Neural progenitor cell (in vitro differentiated cells): Measurements from ENCODE around the gene LGALS3BP. TPM values are rescaled to one million over a fixed set of nuclear protein-coding genes. Genes with fewer than 3 reads are reported as not detected.
"Not testable (repeated sequence)": the region's sequence is repeated elsewhere in the genome, so short reads cannot be mapped to it uniquely, and the experiment has no call there.

Experiments
- DNase-seq: peaks from one replicate; pipeline ENCODE4 v3.0.0-alpha.2; 2016; ENCODE audit warnings: low spot score
- H2AFZ ChIP-seq: fragments of 200-600 bp; sonication (generic); replicated peaks from 2 replicates; pipeline ENCODE4 v1.6.1; 2016; ENCODE audit warnings: antibody characterized with exemption
- H3F3A ChIP-seq: fragments of 200-600 bp; sonication (generic); 2 replicates; pipeline ENCODE4 v1.6.1; 2016; ENCODE audit warnings: antibody characterized with exemption, low read depth
- H3K27ac ChIP-seq: fragments of 200-600 bp; sonication (generic); 2 replicates; pipeline ENCODE4 v1.5.1; 2016; ENCODE audit warnings: mild to moderate bottlenecking
- H3K27me3 ChIP-seq: fragments of 200-600 bp; sonication (generic); 2 replicates; pipeline ENCODE4 v1.6.1; 2016; ENCODE audit warnings: mild to moderate bottlenecking, moderate library complexity
- H3K36me3 ChIP-seq: fragments of 200-600 bp; sonication (generic); 2 replicates; pipeline ENCODE4 v1.5.1; 2016
- H3K4me1 ChIP-seq: fragments of 200-600 bp; sonication (generic); 2 replicates; pipeline ENCODE4 v1.6.1; 2016; ENCODE audit warnings: mixed run types
- H3K4me2 ChIP-seq: fragments of 200-600 bp; sonication (generic); 2 replicates; pipeline ENCODE4 v1.6.1; 2016
- H3K4me3 ChIP-seq: fragments of 200-600 bp; sonication (generic); 2 replicates; pipeline ENCODE4 v1.5.1; 2016
- H3K79me2 ChIP-seq: fragments of 200-600 bp; sonication (generic); 2 replicates; pipeline ENCODE4 v1.6.1; 2016; ENCODE audit warnings: low read depth
- H3K9ac ChIP-seq: fragments of 200-600 bp; sonication (generic); 2 replicates; pipeline ENCODE4 v1.6.1; 2016
- H3K9me3 ChIP-seq: fragments of 200-600 bp; sonication (generic); 2 replicates; pipeline ENCODE4 v1.5.1; 2016; ENCODE audit warnings: low read depth
- H4K20me1 ChIP-seq: fragments of 200-600 bp; sonication (generic); 2 replicates; pipeline ENCODE4 v1.6.1; 2016; ENCODE audit warnings: low read depth
- H3K27ac Mint-ChIP-seq: 3 replicates; pipeline ENCODE4 v1.8.0; 2021; ENCODE audit warnings: mixed read lengths
- H3K27me3 Mint-ChIP-seq: 2 replicates; pipeline ENCODE4 v1.8.0; 2022; ENCODE audit warnings: low read depth, mild to moderate bottlenecking, inconsistent platforms, moderate library complexity, mixed read lengths; ENCODE audit not compliant: insufficient read depth
- H3K36me3 Mint-ChIP-seq: 3 replicates; pipeline ENCODE4 v1.8.0; 2021; ENCODE audit warnings: mixed read lengths
- H3K4me1 Mint-ChIP-seq: 3 replicates; pipeline ENCODE4 v1.8.0; 2021; ENCODE audit warnings: mixed read lengths
- H3K4me3 Mint-ChIP-seq: 3 replicates; pipeline ENCODE4 v1.8.0; 2021; ENCODE audit warnings: mild to moderate bottlenecking, moderate library complexity, mixed read lengths
- H3K9me3 Mint-ChIP-seq: 3 replicates; pipeline ENCODE4 v1.8.0; 2020; ENCODE audit warnings: mixed read lengths
- EZH2 ChIP-seq: fragments of 200-600 bp; sonication (generic); IDR thresholded peaks from 2 replicates; pipeline ENCODE4 v1.6.1; 2017; ENCODE audit warnings: antibody characterized with exemption, mild to moderate bottlenecking, moderate library complexity
- EZH2phosphoT487 ChIP-seq: fragments of 200-600 bp; sonication (generic); IDR thresholded peaks from 2 replicates; pipeline ENCODE4 v1.6.1; 2017; ENCODE audit warnings: antibody characterized with exemption
- total RNA-seq: library from RNA; depleted of rRNA; stranded (reverse); fragments of >200 nt; gene quantifications from 2 replicates; pipeline ENCODE4 v1.2.3, GENCODE V29; 2015; ENCODE audit warnings: low replicate concordance
- TF ChIP-seq, protein P1 (sequence below): fragments of 200-600 bp; sonication (generic); IDR thresholded peaks from 2 replicates; pipeline ENCODE4 v1.5.1; 2017; ENCODE audit warnings: antibody characterized with exemption, mild to moderate bottlenecking

Gene LGALS3BP
- total RNA-seq, 1 donor from 2014 or later: 17.5 TPM

- Histone ChIP-seq H3K4me3 (peak within 1 kb of the TSS; percentile 77), H3K79me2 (no peaks in the 10 kb centered on the region), H3K4me1 (peaks cover 9% of the 10 kb centered on the region), H3K36me3 (no peaks in the 10 kb centered on the region), H3K27ac (no peak within 1 kb of the TSS), H3K27me3 (peaks cover 100% of the 10 kb centered on the region), H3K4me2 (peak within 1 kb of the TSS; percentile 100), H3K9ac (no peak within 1 kb of the TSS), H3K9me3 (no peaks in the 10 kb centered on the region), H4K20me1 (no peaks in the 10 kb centered on the region), H3F3A (peaks cover 15% of the 10 kb centered on the region), H2AFZ (peak within 1 kb of the TSS; percentile 94)
- H3K36me3 Mint-ChIP-seq: no peaks in the 10 kb centered on the region
- peak; percentile 86 for DNase-seq
- H3K4me3 Mint-ChIP-seq: peak within 1 kb of the TSS; percentile 86
- no peaks in the 10 kb centered on the region for H3K9me3 Mint-ChIP-seq
- H3K4me1 Mint-ChIP-seq: peaks cover 10% of the 10 kb centered on the region
- TF ChIP-seq EZH2phosphoT487: no peak
- TF ChIP-seq, protein P1, sequence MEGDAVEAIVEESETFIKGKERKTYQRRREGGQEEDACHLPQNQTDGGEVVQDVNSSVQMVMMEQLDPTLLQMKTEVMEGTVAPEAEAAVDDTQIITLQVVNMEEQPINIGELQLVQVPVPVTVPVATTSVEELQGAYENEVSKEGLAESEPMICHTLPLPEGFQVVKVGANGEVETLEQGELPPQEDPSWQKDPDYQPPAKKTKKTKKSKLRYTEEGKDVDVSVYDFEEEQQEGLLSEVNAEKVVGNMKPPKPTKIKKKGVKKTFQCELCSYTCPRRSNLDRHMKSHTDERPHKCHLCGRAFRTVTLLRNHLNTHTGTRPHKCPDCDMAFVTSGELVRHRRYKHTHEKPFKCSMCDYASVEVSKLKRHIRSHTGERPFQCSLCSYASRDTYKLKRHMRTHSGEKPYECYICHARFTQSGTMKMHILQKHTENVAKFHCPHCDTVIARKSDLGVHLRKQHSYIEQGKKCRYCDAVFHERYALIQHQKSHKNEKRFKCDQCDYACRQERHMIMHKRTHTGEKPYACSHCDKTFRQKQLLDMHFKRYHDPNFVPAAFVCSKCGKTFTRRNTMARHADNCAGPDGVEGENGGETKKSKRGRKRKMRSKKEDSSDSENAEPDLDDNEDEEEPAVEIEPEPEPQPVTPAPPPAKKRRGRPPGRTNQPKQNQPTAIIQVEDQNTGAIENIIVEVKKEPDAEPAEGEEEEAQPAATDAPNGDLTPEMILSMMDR: peak; percentile 54
- peak within 1 kb of the TSS; percentile 54 for H3K27ac Mint-ChIP-seq
- peaks cover 34% of the 10 kb centered on the region for H3K27me3 Mint-ChIP-seq
These were observed 44.4 kb upstream of the LGALS3BP start, which contains the start of gene C1QTNF1 for GRCh38 chr17:79023886-79024771. Gene C1QTNF1, plus strand, starts transcription at chr17:79024169. Its CDS starts 19,800 bp downstream, at chr17:79043969.

- Mint-ChIP-seq H3K27ac (no peak overlapping the region), H3K4me3 (peak overlapping the region; percentile 77), H3K9me3 (no peaks in the 10 kb centered on the region), H3K27me3 (peaks cover 34% of the 10 kb centered on the region), H3K36me3 (no peaks in the 10 kb centered on the region), H3K4me1 (peaks cover 10% of the 10 kb centered on the region)
- Histone ChIP-seq H3K27me3 (peaks cover 91% of the 10 kb centered on the region), H4K20me1 (no peaks in the 10 kb centered on the region), H3K27ac (no peak overlapping the region), H3K9me3 (no peaks in the 10 kb centered on the region), H3K36me3 (no peaks in the 10 kb centered on the region), H3K4me2 (peak overlapping the region; percentile 100), H3K4me3 (peak overlapping the region; percentile 77), H2AFZ (peak overlapping the region; percentile 94), H3K4me1 (peaks cover 9% of the 10 kb centered on the region), H3K79me2 (no peaks in the 10 kb centered on the region), H3K9ac (no peak overlapping the region), H3F3A (peaks cover 13% of the 10 kb centered on the region)
- no peak for TF ChIP-seq EZH2phosphoT487
- TF ChIP-seq, protein P1: no peak
- no peak for TF ChIP-seq EZH2
- no peak for DNase-seq
These were observed 43.5 kb upstream of the LGALS3BP start for GRCh38 chr17:79023180-79023705.

DNA sequence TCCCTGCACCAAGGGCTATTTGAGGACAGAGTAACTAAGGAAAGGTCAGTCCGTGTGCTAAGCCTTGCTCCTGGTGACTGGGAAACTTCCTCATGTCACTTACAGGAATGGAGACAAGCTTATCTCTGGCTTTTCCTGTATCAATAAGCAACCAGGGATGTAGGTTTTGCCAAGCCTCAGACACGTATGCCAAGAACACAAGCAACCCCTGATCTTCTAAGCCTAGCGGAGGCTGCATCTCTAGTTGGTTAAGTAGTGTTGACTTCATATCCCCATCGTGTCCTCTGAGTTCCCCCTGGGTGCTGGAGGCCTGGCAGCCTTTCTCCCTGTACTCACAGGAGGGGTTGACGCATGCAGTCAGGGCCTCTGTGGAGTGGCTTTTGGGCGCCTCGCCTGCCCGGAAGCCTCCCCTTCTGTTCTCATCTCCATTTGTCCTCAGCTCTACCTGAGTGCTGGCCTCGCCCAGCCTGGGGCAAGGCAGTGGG is 42.8 kb upstream of the LGALS3BP start:
- DNase-seq: no peak
- H3K9me3 Mint-ChIP-seq: no peaks in the 10 kb centered on the region
- no peak overlapping the region for H3K9ac ChIP-seq
- no peak overlapping the region for H3K27ac Mint-ChIP-seq
- H2AFZ ChIP-seq: no peak overlapping the region
- peaks cover 10% of the 10 kb centered on the region for H3K4me1 Mint-ChIP-seq
- TF ChIP-seq EZH2: no peak
- TF ChIP-seq, protein P1: no peak
- no peaks in the 10 kb centered on the region for H3K9me3 ChIP-seq
- no peaks in the 10 kb centered on the region for H3K36me3 ChIP-seq
- no peaks in the 10 kb centered on the region for H3K36me3 Mint-ChIP-seq
- H3K27ac ChIP-seq: no peak overlapping the region
- no peak overlapping the region for H3K4me3 Mint-ChIP-seq
- H3K79me2 ChIP-seq: no peaks in the 10 kb centered on the region
- H3F3A ChIP-seq: peaks cover 13% of the 10 kb centered on the region
- H3K27me3 Mint-ChIP-seq: peaks cover 32% of the 10 kb centered on the region
- H4K20me1 ChIP-seq: no peaks in the 10 kb centered on the region
- peaks cover 9% of the 10 kb centered on the region for H3K4me1 ChIP-seq
- peaks cover 84% of the 10 kb centered on the region for H3K27me3 ChIP-seq
- H3K4me2 ChIP-seq: no peak overlapping the region
- H3K4me3 ChIP-seq: no peak overlapping the region

GRCh38 chr17:79021929-79022328 is 42.2 kb upstream of the LGALS3BP start:
- not testable (repeated sequence) for H3K79me2 ChIP-seq, DNase-seq

More at GRCh38 chr17:79021929-79022328, 42.2 kb upstream of the LGALS3BP start:
- H4K20me1 ChIP-seq, H3K9me3 Mint-ChIP-seq, H3K9ac ChIP-seq, H3K4me3 ChIP-seq, H3K4me3 Mint-ChIP-seq, H3K27ac ChIP-seq, H3K9me3 ChIP-seq, H3K4me1 Mint-ChIP-seq, H3K36me3 Mint-ChIP-seq, H3K4me1 ChIP-seq, H3K4me2 ChIP-seq, H2AFZ ChIP-seq, H3K36me3 ChIP-seq, H3K27ac Mint-ChIP-seq: not testable (repeated sequence)
- H3K27me3 Mint-ChIP-seq: peaks cover 32% of the 10 kb centered on the region
- Histone ChIP-seq H3F3A (peaks cover 13% of the 10 kb centered on the region), H3K27me3 (peaks cover 78% of the 10 kb centered on the region)
